Epithelial cell of esophagus (primary cell): Measurements from ENCODE around the gene ANKRD22.

ENCODE experiments used
- DNase-seq: peaks from one replicate; pipeline ENCODE4 v3.0.0; 2010; ENCODE audit warnings: low read depth
- H3K4me3 ChIP-seq: 2 replicates; pipeline ENCODE4 v1.5.1; 2011; ENCODE audit warnings: mild to moderate bottlenecking, low read length, control low read depth
- CTCF ChIP-seq: IDR thresholded peaks from 2 replicates; pipeline ENCODE4 v1.5.1; 2011; ENCODE audit warnings: low read depth, mild to moderate bottlenecking, low read length, control low read depth, inconsistent platforms; ENCODE audit not compliant: insufficient read depth; ENCODE audit errors: missing control alignments

The ANKRD22 gene

DNA sequence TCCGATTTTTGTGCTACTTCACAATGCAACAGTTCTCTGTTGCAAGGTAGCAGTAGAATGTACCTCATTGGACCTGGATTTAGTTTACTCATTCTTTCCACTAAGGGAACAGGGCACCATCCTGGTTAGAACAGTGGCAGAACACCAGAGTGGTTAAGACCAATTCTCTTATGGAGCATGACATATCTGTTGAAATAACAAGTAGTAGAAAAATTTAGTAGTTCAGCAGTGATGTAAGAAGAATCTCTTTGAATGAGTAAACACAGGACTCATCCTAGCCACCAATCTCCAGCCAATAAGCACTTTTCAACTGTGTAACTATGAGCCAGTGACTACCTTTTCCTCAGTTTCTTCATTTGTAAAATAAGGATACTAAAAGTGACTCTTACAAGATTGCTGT is 2.4 kb downstream of the ANKRD22 start:
- no peak overlapping the region for H3K4me3 ChIP-seq
- DNase-seq: peak; percentile 63
- no peak for TF ChIP-seq CTCF

- no peak for TF ChIP-seq CTCF
- peak; percentile 82 for DNase-seq
- H3K4me3 ChIP-seq: no peak overlapping the region
Observed at GRCh38 chr10:88848499-88848898, 3.1 kb downstream of the ANKRD22 start.

- no peak for DNase-seq
- TF ChIP-seq CTCF: no peak
- H3K4me3 ChIP-seq: no peak overlapping the region
Observed at GRCh38 chr10:88843171-88843570, 8.5 kb downstream of the ANKRD22 start.

- no peak for TF ChIP-seq CTCF
- DNase-seq: peak; percentile 48
- no peak overlapping the region for H3K4me3 ChIP-seq
Observed at GRCh38 chr10:88841316-88842111, 10.1 kb downstream of the ANKRD22 start.

GRCh38 chr10:88840881-88841280 is 10.8 kb downstream of the ANKRD22 start:
- no peak overlapping the region for H3K4me3 ChIP-seq
- TF ChIP-seq CTCF: no peak
- no peak for DNase-seq

DNA sequence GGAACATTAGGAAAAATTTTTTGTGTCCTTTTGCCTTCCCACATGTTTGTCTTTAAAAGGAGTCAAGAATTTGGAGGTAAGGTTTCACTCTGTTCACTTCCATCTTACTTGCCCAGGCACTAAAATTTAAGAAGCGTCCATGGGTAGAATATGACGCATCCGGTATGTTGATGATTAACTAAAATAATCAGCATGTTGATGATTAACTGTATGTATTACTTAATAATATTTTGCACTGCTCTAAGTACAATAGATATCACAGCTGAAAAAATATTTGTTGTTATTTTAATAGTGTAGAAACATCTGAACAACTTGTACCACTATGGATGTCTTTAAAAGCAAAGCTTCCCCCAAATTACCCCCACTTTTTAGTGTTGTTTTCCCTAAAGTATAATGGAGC is 11.5 kb downstream of the ANKRD22 start:
- H3K4me3 ChIP-seq: no peak overlapping the region
- peak; percentile 64 for DNase-seq
- TF ChIP-seq CTCF: no peak
